ENCODE results near the gene KRT81.
A peak's percentile ranks its signal among the peaks of the same experiment; 100 is the strongest.
"Not testable (repeated sequence)": the region's sequence is repeated elsewhere in the genome, so short reads cannot be mapped to it uniquely, and the experiment has no call there.

KRT81 gene

DNA sequence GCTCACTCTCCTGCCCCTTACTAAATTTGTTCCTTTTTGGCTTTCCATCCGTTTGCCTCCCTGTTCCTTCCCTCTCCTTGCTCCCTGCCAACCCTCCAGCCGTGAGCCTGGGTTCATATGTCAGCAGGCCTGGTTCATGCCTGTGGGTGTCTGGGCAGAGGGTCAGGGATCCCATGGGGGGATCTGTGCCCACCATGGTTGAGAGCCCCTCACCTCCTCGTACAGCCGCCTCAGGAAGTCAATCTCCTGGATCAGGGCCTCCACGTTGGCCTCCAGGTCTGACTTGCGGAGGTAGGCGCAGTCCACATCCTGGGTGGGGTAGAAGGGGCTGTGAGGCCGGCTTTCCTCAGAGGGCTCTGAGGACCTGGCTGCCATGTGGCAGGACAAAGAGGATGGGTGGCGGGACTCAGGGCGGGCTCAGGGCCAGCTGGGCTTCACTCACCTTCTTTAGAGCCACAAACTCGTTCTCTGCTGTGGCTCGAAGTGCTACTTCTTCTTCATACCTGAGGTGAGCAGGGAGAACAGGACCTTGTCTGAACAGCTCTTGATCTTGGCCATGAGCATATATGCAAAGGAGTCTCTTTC lies 26.2 kb upstream of the KRT81 start:
- no peak for DNase-seq

DNA sequence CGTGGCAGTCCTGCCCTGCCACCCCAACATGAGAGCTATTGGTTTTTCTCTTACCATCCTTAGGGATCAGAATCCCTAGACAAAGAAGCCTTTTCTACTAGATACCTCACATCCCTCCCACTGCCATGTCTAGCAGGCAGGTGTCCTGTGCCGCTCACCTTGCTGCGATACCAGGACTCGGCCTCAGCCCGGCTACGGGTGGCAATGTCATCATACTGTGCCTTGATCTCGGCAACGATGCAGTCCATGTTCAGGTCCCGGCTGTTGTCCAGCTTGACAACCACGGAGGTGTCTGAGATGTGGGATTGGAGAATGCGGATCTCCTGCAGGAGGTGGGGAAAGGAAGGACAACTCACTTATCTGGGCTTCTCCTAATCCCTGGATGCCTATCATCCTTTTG lies 25.4 kb upstream of the KRT81 start:
- no peak for DNase-seq

DNA sequence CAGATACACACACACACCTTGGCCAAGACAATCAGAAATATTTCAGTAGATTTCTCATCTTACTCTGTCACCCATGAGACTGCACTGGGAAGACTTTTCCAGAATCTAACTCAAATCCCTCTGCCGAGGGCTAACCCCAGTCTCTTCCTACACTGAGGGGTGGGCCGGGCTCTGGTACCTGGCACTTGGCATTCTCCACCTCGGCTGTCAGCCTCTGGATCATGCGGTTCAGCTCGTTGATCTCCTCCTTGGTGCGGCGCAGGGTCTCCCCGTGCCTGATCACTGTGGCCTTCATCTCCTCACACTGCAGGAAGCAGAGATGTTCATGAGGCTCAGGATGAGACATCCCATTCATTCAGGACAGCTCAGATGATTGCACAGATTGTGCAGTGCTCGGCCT lies 25.0 kb upstream of the KRT81 start:
- DNase-seq, result no peak

DNA sequence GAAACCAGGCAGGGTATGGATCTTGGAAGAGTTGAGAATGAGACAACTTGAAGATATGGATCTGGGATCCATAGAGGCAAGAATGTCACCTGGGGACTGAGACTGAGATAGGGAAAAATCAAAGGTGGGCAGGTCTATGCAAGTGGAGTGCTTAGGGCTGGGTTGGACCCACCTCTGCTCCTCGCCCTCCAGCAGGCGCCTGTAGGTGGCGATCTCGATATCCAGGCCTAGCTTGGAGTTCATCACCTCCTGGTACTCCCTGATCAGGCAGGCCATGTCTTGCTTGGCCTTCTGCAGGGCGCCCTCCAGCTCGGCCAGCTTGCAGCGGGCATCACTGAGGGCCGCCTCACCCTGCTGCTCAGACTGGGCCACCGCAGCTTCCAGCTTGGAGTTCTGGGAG lies 24.4 kb upstream of the KRT81 start:
- DNase-seq, result not testable (repeated sequence)

DNA sequence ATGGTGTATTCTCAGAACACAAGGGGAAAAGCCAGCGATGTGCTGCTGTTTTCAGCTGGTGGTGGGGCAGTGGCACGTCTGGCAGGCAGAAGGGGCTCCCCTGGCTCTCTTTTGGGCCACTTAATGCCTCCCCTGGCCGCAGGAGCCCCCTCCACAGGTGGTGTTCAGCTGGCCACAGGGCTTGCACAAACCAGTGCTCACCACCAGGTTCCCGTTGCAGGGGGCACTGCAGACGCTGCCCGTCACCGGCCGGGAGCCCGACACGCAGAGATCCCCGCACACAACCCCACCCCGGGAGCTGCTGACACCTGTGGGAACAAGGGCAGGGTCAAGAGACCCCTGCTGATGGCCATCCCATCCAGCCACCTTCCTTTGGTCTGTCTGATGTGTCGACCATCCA lies 23.2 kb upstream of the KRT81 start:
- no peak for DNase-seq

DNA sequence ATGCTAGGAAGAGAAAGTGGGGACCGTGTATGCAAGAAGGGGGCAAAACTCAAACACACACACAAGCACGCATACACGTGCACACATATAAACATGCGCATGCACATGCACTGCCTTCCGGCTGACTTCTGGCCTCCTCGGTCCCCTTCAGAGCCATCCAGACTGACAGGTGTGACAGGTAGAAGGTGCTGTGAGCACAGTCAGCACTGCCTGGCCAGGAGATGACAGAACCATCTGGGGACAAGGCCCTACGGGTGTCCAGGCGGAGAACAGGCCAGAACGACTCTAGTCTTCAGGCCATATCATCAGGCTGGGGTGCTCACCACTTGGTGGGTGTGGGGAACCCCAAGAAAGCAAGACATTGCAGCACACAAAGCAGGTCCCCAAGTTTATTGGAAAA lies 22.6 kb upstream of the KRT81 start:
- no peak for DNase-seq

DNA sequence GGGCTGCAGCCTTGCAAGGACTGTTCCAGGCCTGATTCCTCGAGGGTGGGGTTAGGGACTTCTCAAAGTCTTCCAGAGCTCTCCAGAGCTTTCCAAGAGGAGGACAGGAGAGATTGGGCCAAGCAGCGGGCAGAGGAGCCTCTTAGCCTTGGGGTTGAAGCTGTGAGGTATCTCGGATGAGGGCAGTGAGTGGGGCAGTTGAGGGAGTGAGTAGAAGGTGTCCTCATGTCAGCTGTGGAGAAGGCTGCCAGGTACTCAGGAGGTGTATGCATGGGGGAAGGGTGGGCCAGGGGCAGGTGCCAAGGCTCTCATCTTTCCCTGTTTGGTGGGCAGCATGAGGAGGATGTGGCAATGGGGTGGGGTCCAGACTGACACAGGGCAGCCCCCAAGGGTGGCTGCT lies 22.1 kb upstream of the KRT81 start:
- DNase-seq, result no peak

DNA sequence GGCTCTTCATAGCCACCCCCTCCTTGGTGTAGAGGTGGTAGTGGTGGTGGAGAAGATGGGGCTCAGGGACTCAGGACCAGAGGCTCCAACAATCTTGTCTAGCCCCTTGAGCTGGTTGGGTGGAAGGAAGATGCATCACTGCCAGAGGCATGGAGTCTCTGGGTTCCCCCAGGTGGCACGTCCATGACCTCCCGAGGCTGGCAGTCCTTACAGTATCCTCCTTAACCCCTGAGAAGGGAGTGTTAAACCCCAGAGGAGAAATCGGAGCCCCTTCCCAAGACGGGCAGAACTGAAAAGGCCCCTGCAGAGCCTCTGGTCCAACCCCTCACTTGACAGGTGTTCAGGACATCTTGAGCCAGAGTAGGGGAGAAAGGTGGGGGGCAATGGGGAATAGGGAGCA lies 20.8 kb upstream of the KRT81 start:
- no peak for DNase-seq

DNA sequence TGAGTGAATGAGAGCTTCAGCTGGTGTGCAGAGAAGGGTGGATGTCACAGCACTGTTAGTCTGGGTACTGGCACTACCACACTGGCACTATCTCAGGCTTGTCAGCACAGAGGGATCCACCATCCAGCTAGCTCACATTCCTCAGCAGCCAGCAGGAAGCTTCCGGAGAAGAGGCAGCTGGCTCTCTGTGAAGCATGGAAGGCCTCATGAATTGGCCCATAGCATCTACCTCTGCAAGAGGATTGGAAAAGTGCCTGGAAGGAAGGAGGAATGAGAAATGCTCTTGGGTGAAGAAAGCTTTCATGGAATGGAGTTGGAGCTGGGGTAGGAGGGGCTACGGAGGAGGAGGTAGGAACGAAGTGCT lies 19.9 kb upstream of the KRT81 start:
- DNase-seq, result no peak

DNA sequence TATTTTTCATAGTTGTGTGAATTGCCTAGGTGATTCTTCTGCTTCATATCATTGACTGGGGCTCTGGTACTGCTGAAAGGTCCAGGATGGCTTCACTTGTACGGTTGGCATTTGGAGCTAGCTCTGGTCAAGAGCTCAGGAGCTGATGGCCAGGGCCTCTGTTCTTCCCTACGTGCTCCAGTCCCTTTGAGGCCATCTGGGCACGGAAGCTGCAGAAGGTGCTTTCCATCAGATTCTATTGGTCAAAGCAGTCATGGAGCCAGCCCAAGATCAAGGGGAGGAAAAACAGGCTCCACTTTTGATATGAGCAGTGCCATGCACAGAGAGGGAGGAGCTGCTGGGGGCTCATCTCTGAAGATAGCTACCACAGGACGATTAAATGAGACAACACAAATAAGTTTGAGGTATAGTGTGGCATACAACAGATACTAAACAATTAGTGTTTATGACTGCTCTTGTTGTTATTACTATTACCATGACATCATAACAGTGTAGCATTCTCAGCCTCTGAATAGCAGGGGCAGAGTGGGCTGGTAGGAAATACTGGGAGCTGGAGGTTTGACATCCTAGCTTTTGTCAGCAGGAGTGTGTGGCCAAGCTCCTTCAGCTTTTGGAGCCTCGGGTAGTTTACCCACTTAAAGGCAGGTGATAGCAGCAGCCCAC lies 19.4 kb upstream of the KRT81 start:
- no peak for DNase-seq

DNA sequence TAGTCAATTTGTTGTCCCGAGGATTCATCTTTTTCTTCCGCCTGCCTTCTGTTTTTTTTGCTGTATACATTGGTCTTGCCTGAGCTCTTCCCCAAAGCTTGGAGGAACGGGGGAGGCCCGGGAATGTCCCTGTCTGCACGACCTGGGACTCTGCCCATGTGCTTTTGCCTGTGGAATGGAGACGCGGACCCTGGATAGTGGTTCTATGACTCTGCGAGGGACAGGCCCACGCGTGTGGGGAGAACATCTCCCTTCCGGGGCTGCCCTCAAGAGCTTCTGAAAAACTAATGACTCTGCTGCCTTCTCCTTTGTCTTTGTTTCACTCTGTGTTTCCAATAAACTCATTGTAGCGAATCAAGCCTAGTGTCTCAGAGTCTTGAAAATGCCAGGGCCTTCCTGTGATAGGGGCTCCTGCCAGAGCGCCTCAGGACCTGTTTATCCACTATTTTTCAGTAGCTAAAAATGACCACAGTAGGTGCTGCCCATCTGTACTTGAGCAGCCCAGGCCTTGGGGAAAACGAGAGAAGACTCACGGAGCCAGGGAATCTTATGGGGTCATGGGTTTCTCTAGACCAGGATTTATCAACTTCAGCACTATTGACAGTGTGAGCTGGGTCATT lies 17.6 kb upstream of the KRT81 start:
- no peak for DNase-seq

DNA sequence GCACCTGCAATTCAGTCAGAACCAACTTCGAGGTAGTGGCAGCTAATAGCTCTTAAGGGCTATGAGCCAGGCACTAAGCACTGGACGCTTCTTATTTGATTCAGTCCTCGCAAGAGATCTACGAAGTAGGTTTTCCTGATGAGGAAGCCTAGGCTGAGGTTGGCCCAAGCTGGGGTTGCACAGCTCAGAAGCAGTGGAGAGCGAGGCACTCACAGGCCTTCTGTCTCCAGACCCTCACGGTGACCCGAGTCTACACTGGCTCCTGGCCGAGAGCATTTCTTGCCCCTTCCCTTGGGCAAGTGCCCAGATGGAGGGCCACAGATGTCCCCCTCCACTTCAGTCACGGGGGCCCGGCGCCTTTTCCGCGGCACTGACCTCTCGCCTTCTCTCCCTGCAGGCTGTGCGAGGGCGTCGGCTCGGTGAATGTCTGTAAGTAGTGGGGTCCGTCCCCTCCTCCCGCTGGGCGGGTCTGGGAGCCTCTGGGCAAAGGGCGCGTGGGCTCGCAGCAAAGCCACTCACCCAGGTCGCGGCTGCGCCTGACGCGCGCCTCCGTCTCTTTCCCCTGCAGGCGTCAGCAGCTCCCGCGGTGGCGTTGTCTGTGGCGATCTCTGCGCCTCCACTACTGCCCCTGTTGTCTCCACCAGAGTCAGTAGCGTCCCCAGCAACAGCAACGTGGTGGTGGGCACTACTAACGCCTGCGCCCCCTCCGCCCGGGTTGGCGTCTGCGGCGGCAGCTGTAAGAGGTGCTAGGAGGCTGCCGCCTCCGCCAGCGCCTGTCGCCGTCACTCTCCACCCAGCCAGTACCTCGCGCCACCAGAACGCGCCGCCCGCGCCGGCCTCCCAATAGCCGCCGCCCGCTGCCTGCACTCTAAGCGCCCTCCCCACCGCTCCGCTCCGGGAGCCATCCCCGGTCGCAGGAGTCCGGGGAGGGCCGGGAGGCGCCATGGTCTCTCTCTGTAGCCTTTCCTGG lies 16.8 kb upstream of the KRT81 start:
- peak; percentile 68 for DNase-seq

DNA sequence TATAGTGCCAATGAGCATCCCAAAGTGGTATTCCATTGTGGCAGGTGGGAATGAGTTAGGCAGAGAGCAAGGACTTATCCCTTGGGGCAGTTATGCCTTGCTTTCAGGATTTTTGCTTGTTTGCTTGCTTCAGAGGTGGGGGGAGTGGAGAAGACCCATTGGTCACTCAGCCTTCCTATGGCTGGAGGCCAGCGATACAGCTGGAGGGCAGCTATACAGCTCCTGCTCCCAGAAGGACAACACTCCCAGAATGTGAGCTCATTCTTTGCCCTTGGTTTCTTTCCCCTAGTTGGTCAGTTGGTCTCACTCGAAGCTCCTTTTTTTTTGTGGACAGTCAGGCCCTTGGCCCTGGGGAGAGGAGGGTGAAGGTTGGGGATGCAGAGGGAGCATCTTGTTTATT lies 15.4 kb upstream of the KRT81 start:
- DNase-seq, result no peak

DNA sequence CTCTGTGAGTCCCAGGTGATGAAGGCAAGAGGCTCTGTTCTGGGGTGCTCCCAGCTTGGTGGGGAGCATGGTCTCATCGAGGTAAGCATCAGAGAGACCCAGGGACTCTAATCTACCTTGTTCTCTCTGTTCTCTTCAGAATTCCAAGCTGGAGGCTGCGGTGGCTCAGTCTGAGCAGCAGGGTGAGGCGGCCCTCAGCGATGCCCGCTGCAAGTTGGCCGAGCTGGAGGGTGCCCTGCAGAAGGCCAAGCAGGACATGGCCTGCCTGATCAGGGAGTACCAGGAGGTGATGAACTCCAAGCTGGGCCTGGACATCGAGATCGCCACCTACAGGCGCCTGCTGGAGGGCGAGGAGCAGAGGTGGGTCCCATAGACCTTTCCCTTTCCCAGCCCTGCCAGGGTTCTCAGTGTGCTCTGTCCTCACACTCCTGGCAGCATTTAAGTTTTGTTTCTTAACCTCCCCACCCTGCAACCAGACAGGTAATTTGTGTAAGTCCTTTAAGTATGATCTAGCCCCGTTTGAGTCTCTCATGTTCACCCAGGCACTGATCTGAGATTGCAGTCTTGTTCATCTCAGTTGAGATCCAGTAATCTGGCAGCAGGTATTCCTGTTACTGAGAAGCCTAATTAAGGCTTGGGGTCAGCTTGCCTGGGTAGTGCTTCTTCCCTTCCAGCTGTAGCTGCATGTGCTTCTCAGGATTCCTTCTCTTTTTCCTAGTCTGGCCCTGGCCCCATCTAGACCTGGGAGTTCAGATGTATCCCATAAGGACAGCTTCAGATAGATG lies 14.8 kb upstream of the KRT81 start:
- no peak for DNase-seq

DNA sequence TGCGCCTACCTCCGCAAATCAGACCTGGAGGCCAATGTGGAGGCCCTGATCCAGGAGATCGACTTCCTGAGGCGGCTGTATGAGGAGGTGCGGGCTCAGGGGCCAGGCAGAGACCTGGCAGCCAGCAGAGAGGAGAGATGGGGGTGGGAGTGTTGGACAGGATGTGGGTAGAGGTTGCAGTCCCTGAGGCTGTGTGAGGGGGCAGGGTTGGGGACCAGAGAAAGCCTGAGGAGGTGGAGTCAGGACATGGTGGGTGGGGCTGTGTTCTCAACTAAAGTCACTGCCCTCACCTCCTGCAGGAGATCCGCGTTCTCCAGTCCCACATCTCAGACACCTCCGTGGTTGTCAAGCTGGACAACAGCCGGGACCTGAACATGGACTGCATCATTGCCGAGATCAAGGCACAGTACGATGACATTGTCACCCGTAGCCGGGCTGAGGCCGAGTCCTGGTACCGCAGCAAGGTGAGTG lies 13.6 kb upstream of the KRT81 start:
- DNase-seq, result not testable (repeated sequence)

DNA sequence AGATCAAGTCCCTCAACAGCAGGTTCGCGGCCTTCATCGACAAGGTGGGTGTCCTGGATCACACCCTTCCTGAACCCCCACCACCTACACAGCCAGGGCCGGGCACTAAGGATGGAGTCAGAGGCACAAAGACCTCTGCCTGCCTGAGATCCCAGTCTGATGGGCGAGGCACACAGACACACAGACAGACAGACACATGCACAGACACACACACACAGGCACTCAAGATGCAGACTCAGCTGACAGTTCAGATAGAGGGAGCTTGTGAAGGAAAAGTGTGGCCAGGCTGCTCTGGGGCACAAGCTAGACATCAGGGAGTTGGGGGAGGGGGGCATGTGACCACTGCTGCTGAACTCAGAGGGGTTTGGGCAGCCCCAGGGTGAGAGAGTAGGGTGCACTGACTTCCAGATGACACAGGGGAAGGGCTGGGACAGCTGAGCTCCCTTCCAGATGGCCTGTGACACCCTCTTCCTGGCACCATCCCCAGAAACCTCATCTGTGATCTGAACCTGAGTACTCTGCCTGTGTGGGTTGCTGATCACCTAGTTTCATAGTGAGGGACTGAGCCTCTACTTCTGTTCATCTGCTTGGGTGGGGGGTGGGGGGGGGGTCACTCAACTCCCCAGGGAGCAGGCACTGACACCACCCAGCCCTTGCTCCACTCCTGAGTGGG lies 11.0 kb upstream of the KRT81 start:
- DNase-seq, result peak; percentile 14

DNA sequence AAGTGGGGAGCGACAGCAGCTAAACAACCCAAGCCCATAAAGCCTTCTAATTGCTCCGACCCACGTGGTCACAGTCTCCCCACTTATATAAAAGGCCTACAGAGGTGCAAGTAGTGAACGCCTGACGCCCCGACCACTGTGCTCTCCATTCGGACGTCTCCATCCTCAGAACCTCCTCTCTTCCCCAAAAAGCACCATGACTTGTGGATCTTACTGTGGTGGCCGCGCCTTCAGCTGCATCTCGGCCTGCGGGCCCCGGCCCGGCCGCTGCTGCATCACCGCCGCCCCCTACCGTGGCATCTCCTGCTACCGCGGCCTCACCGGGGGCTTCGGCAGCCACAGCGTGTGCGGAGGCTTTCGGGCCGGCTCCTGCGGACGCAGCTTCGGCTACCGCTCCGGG lies 10.4 kb upstream of the KRT81 start:
- DNase-seq, result not testable (repeated sequence)

DNA sequence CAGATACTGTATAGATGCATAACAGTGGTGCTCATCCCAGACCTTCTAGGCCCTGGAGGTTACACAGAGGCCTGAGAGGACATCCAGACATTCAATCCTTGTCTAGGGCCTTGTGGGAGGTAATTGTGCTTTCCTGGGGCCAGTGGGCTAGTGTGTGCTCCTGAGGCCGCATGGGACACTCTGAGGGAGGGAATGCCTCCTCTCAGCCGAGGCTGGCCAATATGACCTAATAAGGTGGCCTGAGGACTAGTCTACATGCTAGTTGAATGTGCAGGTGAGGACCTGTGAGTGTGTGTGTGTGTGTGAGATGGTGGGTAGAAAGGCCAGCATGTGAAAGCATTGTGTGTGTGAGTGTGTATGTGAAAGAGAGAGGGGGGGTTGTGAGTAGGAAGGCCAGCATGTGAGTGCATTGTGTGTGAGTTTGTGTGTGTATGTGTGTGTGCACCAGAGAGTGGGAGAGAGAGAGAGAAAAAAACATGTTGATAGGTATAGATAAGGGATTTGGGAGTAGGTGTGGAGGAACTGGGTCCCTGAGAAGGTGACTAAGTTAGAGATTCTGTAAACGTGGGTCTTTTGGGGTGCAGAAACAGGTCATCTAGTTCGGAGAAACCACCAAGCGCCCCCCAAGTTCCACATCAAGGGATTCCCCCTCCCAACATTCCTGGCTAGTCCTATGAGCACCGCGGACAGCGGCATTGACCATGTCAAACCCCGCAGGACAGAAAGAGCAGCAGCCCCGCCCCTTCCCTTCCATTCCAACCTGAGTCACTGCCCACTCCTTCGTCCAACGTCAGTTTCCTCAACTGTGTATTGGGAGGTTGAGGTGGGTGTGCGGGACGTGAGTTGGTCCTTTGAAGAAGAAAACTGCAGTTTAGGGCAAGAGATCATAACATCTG lies 9.7 kb upstream of the KRT81 start:
- no peak for DNase-seq

DNA sequence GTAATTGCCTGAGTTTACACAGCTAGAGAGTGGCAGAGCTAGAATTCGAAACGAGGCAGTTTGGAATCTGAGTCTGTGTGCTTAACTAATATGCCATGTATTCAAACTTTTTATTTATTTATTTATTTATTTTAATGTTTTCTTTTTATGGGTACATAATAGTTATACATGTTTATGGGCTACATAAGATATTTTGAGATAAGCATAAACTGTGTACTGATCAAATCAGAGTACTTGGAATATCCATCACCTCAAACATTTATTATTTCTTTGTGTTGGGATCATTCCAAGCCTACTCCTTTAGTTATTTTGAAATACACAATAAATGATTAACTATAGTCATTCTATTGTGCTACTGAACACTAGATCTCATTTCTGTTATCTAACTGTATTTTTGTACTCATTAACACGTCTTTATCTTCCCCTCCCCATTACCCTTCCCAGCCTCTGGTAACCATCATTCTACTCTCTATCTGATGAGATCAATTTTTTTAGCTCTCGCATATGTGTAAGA lies 7.4 kb upstream of the KRT81 start:
- DNase-seq, result no peak

DNA sequence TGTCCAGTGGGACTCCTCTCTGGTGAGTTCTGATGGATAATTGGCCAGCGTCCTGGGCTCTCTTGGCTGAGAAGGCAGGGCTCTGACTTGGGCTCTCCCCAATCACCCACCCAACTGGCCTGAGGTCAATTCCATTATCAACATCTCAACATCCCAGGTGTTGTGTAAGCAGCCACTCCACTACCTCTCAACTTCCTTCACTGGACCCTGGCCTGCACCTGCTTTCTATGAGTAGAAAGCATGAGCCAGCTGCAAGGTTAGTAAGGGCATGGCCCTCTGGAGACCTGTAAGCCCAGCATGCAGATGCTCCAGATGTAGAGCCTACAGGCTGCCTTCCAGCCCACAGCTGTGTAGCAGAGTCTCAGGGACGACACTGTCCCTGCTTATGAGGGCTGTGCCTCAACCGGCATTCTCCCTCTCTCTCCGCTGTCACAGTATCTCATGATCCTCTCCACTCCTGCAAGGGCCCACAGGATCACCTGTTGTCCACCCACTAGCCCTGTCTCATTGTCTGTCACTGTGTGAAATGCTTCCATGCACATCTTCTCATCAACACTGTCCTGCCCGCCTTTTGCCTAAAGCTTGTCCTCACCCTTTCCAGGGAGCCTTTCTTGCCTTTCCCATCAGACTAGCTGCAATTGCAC lies 5.4 kb upstream of the KRT81 start:
- DNase-seq, result no peak
